SK-N-SH (cell line): ENCODE data around the gene CTDP1. TPM values are rescaled to one million over a fixed set of nuclear protein-coding genes. Genes with fewer than 3 reads are reported as not detected.

Source experiments
- CTCF ChIA-PET: fragments of 300-600, 350-600 bp; formaldehyde crosslinking; extraction: SDS; loops from one replicate; lab custom pipeline; 2021; lab: Yijun Ruan, JAX
- POLR2A ChIA-PET: fragments of 350-600 bp; sonication (Branson Sonifier 250); formaldehyde crosslinking; extraction: SDS; loops from one replicate; lab custom pipeline; 2020; ENCODE audit warnings: antibody characterized with exemption, inconsistent platforms; lab: Yijun Ruan, JAX
- DNase-seq: peaks from one replicate; pipeline ENCODE4 v3.0.0; 2012
- H2AFZ ChIP-seq: fragments of 200-600 bp; sonication (generic); 2 replicates; pipeline ENCODE4 v1.8.1; 2016; ENCODE audit warnings: antibody characterized with exemption, mild to moderate bottlenecking, low read depth
- H3F3A ChIP-seq: fragments of 200-600 bp; sonication (generic); replicated peaks from 2 replicates; pipeline ENCODE3; 2016; ENCODE audit warnings: antibody characterized with exemption, mild to moderate bottlenecking; ENCODE audit not compliant: insufficient read depth
- H3K27ac ChIP-seq, 2 experiments: fragments of 200-500 bp in 1 of 2; fragments of 200-600 bp in 1 of 2; sonication (Bioruptor generic) in 1 of 2; sonication (generic), shearing (Covaris generic) in 1 of 2; 2 replicates each; pipeline versions ENCODE4 v1.5.1 to v1.6.1; 2014 to 2016; ENCODE audit warnings: low read depth in 2 of 2, inconsistent platforms in 1 of 2, low read length in 1 of 2, mild to moderate bottlenecking in 1 of 2, mixed read lengths in 1 of 2
- H3K27me3 ChIP-seq: fragments of 200-600 bp; sonication (generic), shearing (Covaris generic); 2 replicates; pipeline ENCODE4 v1.6.1; 2016; ENCODE audit warnings: mixed run types; ENCODE audit not compliant: insufficient read depth
- H3K36me3 ChIP-seq, 2 experiments: fragments of 200-500 bp in 1 of 2; fragments of 200-600 bp in 1 of 2; sonication (Bioruptor generic) in 1 of 2; sonication (generic) in 1 of 2; replicated peaks in 1 of 2; 2 replicates each; pipeline versions ENCODE3 to v1.5.1; 2014 to 2016; ENCODE audit warnings: low read length in 1 of 2, mild to moderate bottlenecking in 1 of 2; ENCODE audit not compliant: insufficient read depth in 2 of 2, control insufficient read depth in 1 of 2
- H3K4me1 ChIP-seq, 2 experiments: fragments of 200-500 bp in 1 of 2; fragments of 200-600 bp in 1 of 2; sonication (Bioruptor generic) in 1 of 2; sonication (generic), shearing (Covaris generic) in 1 of 2; 2 replicates each; pipeline versions ENCODE4 v1.5.1 to v1.6.1; 2014 to 2016; ENCODE audit warnings: low read depth in 1 of 2, low read length in 1 of 2, mixed run types in 1 of 2; ENCODE audit not compliant: insufficient read depth in 2 of 2, control insufficient read depth in 1 of 2
- H3K4me2 ChIP-seq: fragments of 200-600 bp; sonication (generic), shearing (Covaris generic); 2 replicates; pipeline ENCODE4 v1.6.1; 2017; ENCODE audit warnings: mixed run types
- H3K4me3 ChIP-seq, 2 experiments: fragments of 200-500 bp in 1 of 2; fragments of 200-600 bp in 1 of 2; sonication (Bioruptor generic) in 1 of 2; sonication (generic), shearing (Covaris generic) in 1 of 2; 2 replicates each; pipeline versions ENCODE4 v1.5.1 to v1.8.1; 2014 to 2016; ENCODE audit warnings: low read depth in 2 of 2, inconsistent platforms in 1 of 2, low read length in 1 of 2, mild to moderate bottlenecking in 1 of 2, mixed read lengths in 1 of 2, moderate library complexity in 1 of 2
- H3K79me2 ChIP-seq: fragments of 200-600 bp; sonication (generic); 2 replicates; pipeline ENCODE4 v1.8.1; 2017; ENCODE audit warnings: mild to moderate bottlenecking; ENCODE audit not compliant: insufficient read depth
- H3K9ac ChIP-seq: fragments of 200-600 bp; sonication (generic); 2 replicates; pipeline ENCODE4 v1.6.1; 2017; ENCODE audit warnings: mixed run types
- H3K9me2 ChIP-seq: fragments of 200-600 bp; sonication (generic); 2 replicates; pipeline ENCODE4 v1.6.1; 2017; ENCODE audit warnings: mixed run types
- H3K9me3 ChIP-seq: fragments of 200-600 bp; sonication (generic); 2 replicates; pipeline ENCODE4 v1.6.1; 2017; ENCODE audit warnings: mixed run types, mild to moderate bottlenecking, moderate library complexity
- H4K20me1 ChIP-seq: fragments of 200-600 bp; sonication (generic); 2 replicates; pipeline ENCODE4 v1.6.1; 2017; ENCODE audit warnings: mild to moderate bottlenecking, mixed run types; ENCODE audit not compliant: insufficient read depth
- CHD2 ChIP-seq: fragments of 150-350 bp; IDR thresholded peaks from 2 replicates; pipeline ENCODE4 v1.6.1; 2018; ENCODE audit warnings: low read length; ENCODE audit not compliant: partially characterized antibody
- ELF1 ChIP-seq: IDR thresholded peaks from 2 replicates; pipeline ENCODE4 v1.4.0; 2012
- FOSL2 ChIP-seq: IDR thresholded peaks from 2 replicates; pipeline ENCODE4 v1.4.0; 2012; ENCODE audit warnings: low read depth, mild to moderate bottlenecking, moderate library complexity, borderline replicate concordance
- FOXJ3 ChIP-seq: sonication (generic); formaldehyde crosslinking; IDR thresholded peaks from 2 replicates; pipeline ENCODE4 v1.5.1; 2020; ENCODE audit warnings: mild to moderate bottlenecking, missing genetic modification reagents
- FOXM1 ChIP-seq: IDR thresholded peaks from 2 replicates; pipeline ENCODE4 v1.4.0; 2012; ENCODE audit warnings: low read depth, mild to moderate bottlenecking
- GABPA ChIP-seq: IDR thresholded peaks from 2 replicates; pipeline ENCODE4 v1.4.0; 2012; ENCODE audit warnings: low read depth, mild to moderate bottlenecking
- JUND ChIP-seq: IDR thresholded peaks from 2 replicates; pipeline ENCODE4 v1.4.0; 2012
- PBX3 ChIP-seq: IDR thresholded peaks from 2 replicates; pipeline ENCODE4; 2012
- RAD21 ChIP-seq: IDR thresholded peaks from 2 replicates; pipeline ENCODE4 v1.6.1; 2012; ENCODE audit warnings: mild to moderate bottlenecking, low read length
- RCOR1 ChIP-seq: fragments of 150-350 bp; IDR thresholded peaks from 2 replicates; pipeline ENCODE4 v1.6.1; 2017; ENCODE audit warnings: antibody characterized with exemption, low read length
- SMC3 ChIP-seq: IDR thresholded peaks from 2 replicates; pipeline ENCODE4 v1.6.1; 2012; ENCODE audit warnings: low read depth, low read length, improper control_type of control experiment
- TAF1 ChIP-seq: IDR thresholded peaks from 2 replicates; pipeline ENCODE4 v1.6.1; 2012; ENCODE audit warnings: low read depth, mild to moderate bottlenecking, low read length, moderate library complexity, borderline replicate concordance
- USF1 ChIP-seq: IDR thresholded peaks from 2 replicates; pipeline ENCODE4 v1.4.0; 2012; ENCODE audit warnings: low read depth, borderline replicate concordance
- USF2 ChIP-seq: fragments of 150-350 bp; IDR thresholded peaks from 2 replicates; pipeline ENCODE4 v1.6.1; 2017; ENCODE audit warnings: antibody characterized with exemption, low read length, low read depth, borderline replicate concordance
- ZBTB33 ChIP-seq: IDR thresholded peaks from 2 replicates; pipeline ENCODE4 v1.4.0; 2012; ENCODE audit warnings: low read depth, borderline replicate concordance
- WGBS: methylation state at CpG from one replicate; pipeline ENCODE4 v1.1.6; 2017; ENCODE audit warnings: low lambda C conversion rate; 5-methylcytosine and 5-hydroxymethylcytosine counted together
- polyA plus RNA-seq, 3 experiments: library from polyadenylated mRNA; depleted of rRNA; stranded (reverse); fragments of >200 nt; gene quantifications; 2 replicates each; pipeline ENCODE4 v1.2.3, GENCODE V29; 2012

The CTDP1 gene
- polyA plus RNA-seq, 1 of the 3 experiments (the other 2 are of a cell fraction) = 15.6 TPM

GRCh38 chr18:79737426-79737825 is 57.8 kb downstream of the CTDP1 start:
- Histone ChIP-seq H3K4me1 (no peaks in the 10 kb centered on the region), H3K4me2 (no peak overlapping the region), H3K36me3 (peaks cover 15 to 56% of the 10 kb centered on the region in 2 experiments), H3K9me3 (no peaks in the 10 kb centered on the region), H4K20me1 (no peaks in the 10 kb centered on the region), H3F3A (no peaks in the 10 kb centered on the region), H3K4me3 (no peak overlapping the region), H3K27me3 (no peaks in the 10 kb centered on the region), H3K27ac (no peak overlapping the region), H2AFZ (no peak overlapping the region), H3K79me2 (no peaks in the 10 kb centered on the region), H3K9ac (no peak overlapping the region), H3K9me2 (no peaks in the 10 kb centered on the region)
- TF ChIP-seq SMC3 (no peak), ELF1 (no peak), RAD21 (no peak), GABPA (no peak), USF1 (no peak), JUND (no peak), FOXJ3 (CRISPR knock-in tag) (no peak), TAF1 (no peak), RCOR1 (no peak)
- WGBS = 95% methylated on average over 17 of the region's 17 CpGs
- CTCF ChIA-PET = no interaction called here
- no peak for DNase-seq
- POLR2A ChIA-PET = no interaction called here

- CTCF ChIA-PET = no interaction called here
These were observed 58.4 kb downstream of the CTDP1 start for GRCh38 chr18:79738041-79738461.

More at GRCh38 chr18:79738041-79738461, 58.4 kb downstream of the CTDP1 start:
- peaks cover 9 to 56% of the 10 kb centered on the region in 2 experiments for H3K36me3 ChIP-seq
- no peaks in the 10 kb centered on the region for H3K9me2 ChIP-seq
- no peak overlapping the region for H3K4me2 ChIP-seq
- no peak overlapping the region for H3K4me3 ChIP-seq
- H2AFZ ChIP-seq = no peak overlapping the region
- no peaks in the 10 kb centered on the region for H3K79me2 ChIP-seq
- H3K9me3 ChIP-seq = no peaks in the 10 kb centered on the region
- no peak overlapping the region for H3K27ac ChIP-seq
- no peaks in the 10 kb centered on the region for H4K20me1 ChIP-seq
- POLR2A ChIA-PET = no interaction called here
- no peaks in the 10 kb centered on the region for H3K4me1 ChIP-seq
- TF ChIP-seq RAD21 = no peak
- TF ChIP-seq CHD2 = no peak
- no peak for TF ChIP-seq FOSL2
- TF ChIP-seq ELF1 = no peak
- no peak for TF ChIP-seq ZBTB33
- TF ChIP-seq GABPA = no peak
- TF ChIP-seq FOXM1 = no peak
- no peak for TF ChIP-seq JUND
- TF ChIP-seq PBX3 = no peak
- no peak for TF ChIP-seq USF2
- DNase-seq = no peak
- H3K27me3 ChIP-seq = no peaks in the 10 kb centered on the region
- WGBS = 93% methylated on average over 13 of the region's 20 CpGs
- H3K9ac ChIP-seq = no peak overlapping the region
- no peaks in the 10 kb centered on the region for H3F3A ChIP-seq
